GM21526 (cell line): Measurements from ENCODE around the gene ELANE.
"Not testable (repeated sequence)": the region's sequence is repeated elsewhere in the genome, so short reads cannot be mapped to it uniquely, and the experiment has no call there.

ENCODE experiments used
- ATAC-seq: cut with Tn5 transposase; IDR thresholded peaks from one replicate; pipeline ENCODE4 v1.9.1; 2021; ENCODE audit warnings: moderate library complexity; ENCODE audit not compliant: unreplicated experiment, low FRiP score

Gene ELANE

GRCh38 chr19:891421-892200 lies 39.5 kb downstream of the ELANE start:
- not testable (repeated sequence) for ATAC-seq

GRCh38 chr19:892243-892893 lies 40.3 kb downstream of the ELANE start:
- no peak for ATAC-seq

- ATAC-seq = peak; percentile 52
These were observed 41.0 kb downstream of the ELANE start, which contains the start of the genes MED16 and RNU6-9 for GRCh38 chr19:892894-893689. Gene MED16 (minus strand): TSS chr19:893187. CDS start chr19:891131, 2,056 bp downstream. Gene RNU6-9 (plus strand): TSS chr19:893484.

GRCh38 chr19:896434-896833 lies 44.3 kb downstream of the ELANE start:
- no peak for ATAC-seq

- ATAC-seq = no peak
These were observed 44.9 kb downstream of the ELANE start for GRCh38 chr19:896999-897398.

GRCh38 chr19:897442-898039 lies 45.4 kb downstream of the ELANE start:
- no peak for ATAC-seq

GRCh38 chr19:898663-899062 lies 46.6 kb downstream of the ELANE start:
- no peak for ATAC-seq

GRCh38 chr19:899336-900042 lies 47.4 kb downstream of the ELANE start:
- ATAC-seq = no peak

- no peak for ATAC-seq
These were observed 47.9 kb downstream of the ELANE start for GRCh38 chr19:900043-900301.

GRCh38 chr19:900302-901111 lies 48.4 kb downstream of the ELANE start:
- ATAC-seq = no peak

- ATAC-seq = no peak
These were observed 49.4 kb downstream of the ELANE start for GRCh38 chr19:901216-902092.

- no peak for ATAC-seq
These were observed 49.9 kb downstream of the ELANE start for GRCh38 chr19:902093-902370.

GRCh38 chr19:902446-903226 lies 50.5 kb downstream of the ELANE start:
- no peak for ATAC-seq

- no peak for ATAC-seq
These were observed 51.2 kb downstream of the ELANE start for GRCh38 chr19:903266-903797.

- ATAC-seq = no peak
These were observed 52.4 kb downstream of the ELANE start for GRCh38 chr19:904545-904944.
